Measurements from ENCODE around the gene OPN1SW. TPM values are rescaled to one million over a fixed set of nuclear protein-coding genes. Genes with fewer than 3 reads are reported as not detected.

The OPN1SW gene
- total RNA-seq, 3 donors from 2014 or later (not counting 1 experiment from before 2014, with no cell fraction given): not detected

DNA sequence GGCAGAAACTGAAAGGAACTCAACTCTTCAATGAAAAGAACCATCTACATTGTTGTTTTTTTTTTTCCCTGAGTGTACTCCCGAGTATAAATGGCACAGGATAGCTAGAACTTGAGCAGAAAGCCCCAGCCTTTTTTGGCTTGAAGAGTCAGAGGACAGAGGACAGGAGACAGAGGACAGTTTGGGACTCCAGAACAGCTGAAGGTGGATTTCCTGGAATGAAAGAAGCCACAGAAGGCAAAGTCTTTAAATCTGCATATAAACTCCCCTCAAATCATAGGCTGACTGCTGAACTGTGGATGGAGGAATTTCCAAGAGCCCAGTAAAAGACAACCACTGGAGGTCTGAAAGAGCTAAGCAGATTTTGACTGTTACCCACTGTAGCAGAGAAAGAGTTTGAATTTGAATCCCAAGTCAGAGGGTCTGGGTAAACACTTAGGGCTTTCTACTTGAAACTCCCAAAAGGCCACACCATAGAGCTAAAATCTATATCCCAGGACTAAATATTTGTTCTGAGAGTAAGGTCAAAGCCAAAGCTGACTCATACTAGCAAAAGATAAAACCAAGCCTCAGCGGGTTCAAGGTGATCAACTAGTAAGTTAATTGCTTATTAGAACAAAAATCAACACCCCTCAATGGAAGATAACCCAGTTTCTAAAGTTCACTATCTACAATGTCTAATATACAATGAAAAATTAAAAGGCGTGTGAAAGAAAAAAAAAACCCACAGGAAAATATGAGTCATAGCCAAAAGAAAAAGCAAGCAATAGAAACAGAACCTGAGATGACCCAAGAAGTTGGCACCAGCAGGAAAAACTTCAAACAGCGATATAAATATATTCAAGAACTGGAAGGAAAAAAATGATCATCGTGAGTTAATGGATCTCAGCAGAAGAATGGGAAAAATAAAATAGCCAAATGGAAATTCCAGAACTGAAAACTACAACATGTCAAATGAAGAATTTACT is 1.8 kb upstream of the OPN1SW start:
- no peaks in the 10 kb centered on the region for H3K4me1 Mint-ChIP-seq
- WGBS (ENCODE audit: insufficient coverage): 74% methylated on average over 5 of the region's 5 CpGs
- no peak overlapping the region for H3K27ac Mint-ChIP-seq

DNA sequence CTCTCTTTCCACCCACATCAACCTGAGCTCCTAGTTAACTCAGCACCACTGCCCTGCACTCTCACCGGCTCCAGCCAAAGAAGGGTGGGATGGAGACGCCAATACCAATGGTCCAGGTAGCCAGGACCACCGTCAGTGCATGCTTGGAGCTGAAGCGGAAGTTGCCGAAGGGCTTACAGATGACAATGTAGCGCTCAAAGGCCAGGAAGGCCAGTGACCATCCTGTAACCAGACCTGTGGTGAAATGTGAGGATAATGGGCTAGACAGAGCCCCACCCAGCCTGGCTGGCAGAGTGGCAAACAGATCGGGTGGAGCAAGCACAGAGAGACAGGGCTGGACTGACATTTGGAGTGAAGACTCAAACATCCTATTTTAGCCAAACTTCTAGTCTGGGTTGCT is 673 bp downstream of the OPN1SW start:
- H3K9me3 ChIP-seq (ENCODE audit: control insufficient read depth, insufficient read depth, low read length): no peaks in the 10 kb centered on the region
- H3K4me3 Mint-ChIP-seq: no peak overlapping the region
- peaks cover 23% of the 10 kb centered on the region for H3K36me3 ChIP-seq (ENCODE audit: control insufficient read depth, insufficient read depth, low read length)
- no peak overlapping the region for H3K27ac ChIP-seq (ENCODE audit: low read length)
- H3K27ac Mint-ChIP-seq: no peak overlapping the region
- no peaks in the 10 kb centered on the region for H3K4me1 ChIP-seq (ENCODE audit: control insufficient read depth, insufficient read depth, low read length)
- no peak overlapping the region for H3K4me3 ChIP-seq (ENCODE audit: low read length)
- H3K27me3 ChIP-seq (ENCODE audit: control insufficient read depth, insufficient read depth, low read length): no peaks in the 10 kb centered on the region
- peaks cover 0 to 13% of the 10 kb centered on the region in 2 donors for H3K27me3 Mint-ChIP-seq (ENCODE audit: low read depth in 2 of 2)
- 98% methylated on average over 7 of the region's 7 CpGs for WGBS (ENCODE audit: insufficient coverage)
- ATAC-seq: no peak
- no peaks in the 10 kb centered on the region for H3K4me1 Mint-ChIP-seq
- no peak for DNase-seq
- H3K36me3 Mint-ChIP-seq: peaks cover 22% of the 10 kb centered on the region
- H3K9me3 Mint-ChIP-seq: peaks cover 4 to 7% of the 10 kb centered on the region in 2 donors
- TF ChIP-seq, protein P1, sequence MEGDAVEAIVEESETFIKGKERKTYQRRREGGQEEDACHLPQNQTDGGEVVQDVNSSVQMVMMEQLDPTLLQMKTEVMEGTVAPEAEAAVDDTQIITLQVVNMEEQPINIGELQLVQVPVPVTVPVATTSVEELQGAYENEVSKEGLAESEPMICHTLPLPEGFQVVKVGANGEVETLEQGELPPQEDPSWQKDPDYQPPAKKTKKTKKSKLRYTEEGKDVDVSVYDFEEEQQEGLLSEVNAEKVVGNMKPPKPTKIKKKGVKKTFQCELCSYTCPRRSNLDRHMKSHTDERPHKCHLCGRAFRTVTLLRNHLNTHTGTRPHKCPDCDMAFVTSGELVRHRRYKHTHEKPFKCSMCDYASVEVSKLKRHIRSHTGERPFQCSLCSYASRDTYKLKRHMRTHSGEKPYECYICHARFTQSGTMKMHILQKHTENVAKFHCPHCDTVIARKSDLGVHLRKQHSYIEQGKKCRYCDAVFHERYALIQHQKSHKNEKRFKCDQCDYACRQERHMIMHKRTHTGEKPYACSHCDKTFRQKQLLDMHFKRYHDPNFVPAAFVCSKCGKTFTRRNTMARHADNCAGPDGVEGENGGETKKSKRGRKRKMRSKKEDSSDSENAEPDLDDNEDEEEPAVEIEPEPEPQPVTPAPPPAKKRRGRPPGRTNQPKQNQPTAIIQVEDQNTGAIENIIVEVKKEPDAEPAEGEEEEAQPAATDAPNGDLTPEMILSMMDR (IDR thresholded peaks at IDR 0.05): no peak
- intact Hi-C loops (cut with micrococcal nuclease): no loop called here

More for the DNA sequence above, 1.8 kb upstream of the OPN1SW start:
- no peak overlapping the region for H3K4me3 ChIP-seq (ENCODE audit: low read length)
- no peak overlapping the region for H3K4me3 Mint-ChIP-seq
- no peak for ATAC-seq
- DNase-seq: no peak
- TF ChIP-seq, protein P1 (IDR thresholded peaks at IDR 0.05): no peak
- H3K27me3 ChIP-seq (ENCODE audit: control insufficient read depth, insufficient read depth, low read length): no peaks in the 10 kb centered on the region
- peaks cover 4 to 7% of the 10 kb centered on the region in 2 donors for H3K9me3 Mint-ChIP-seq
- peaks cover 14% of the 10 kb centered on the region for H3K36me3 Mint-ChIP-seq
- H3K27me3 Mint-ChIP-seq (ENCODE audit: low read depth in 2 of 2): peaks cover 0 to 13% of the 10 kb centered on the region in 2 donors
- no peaks in the 10 kb centered on the region for H3K9me3 ChIP-seq (ENCODE audit: control insufficient read depth, insufficient read depth, low read length)
- no peak overlapping the region for H3K27ac ChIP-seq (ENCODE audit: low read length)
- peaks cover 3% of the 10 kb centered on the region for H3K36me3 ChIP-seq (ENCODE audit: control insufficient read depth, insufficient read depth, low read length)
- intact Hi-C loops (cut with micrococcal nuclease): no loop called here
- H3K4me1 ChIP-seq (ENCODE audit: control insufficient read depth, insufficient read depth, low read length): no peaks in the 10 kb centered on the region

DNA sequence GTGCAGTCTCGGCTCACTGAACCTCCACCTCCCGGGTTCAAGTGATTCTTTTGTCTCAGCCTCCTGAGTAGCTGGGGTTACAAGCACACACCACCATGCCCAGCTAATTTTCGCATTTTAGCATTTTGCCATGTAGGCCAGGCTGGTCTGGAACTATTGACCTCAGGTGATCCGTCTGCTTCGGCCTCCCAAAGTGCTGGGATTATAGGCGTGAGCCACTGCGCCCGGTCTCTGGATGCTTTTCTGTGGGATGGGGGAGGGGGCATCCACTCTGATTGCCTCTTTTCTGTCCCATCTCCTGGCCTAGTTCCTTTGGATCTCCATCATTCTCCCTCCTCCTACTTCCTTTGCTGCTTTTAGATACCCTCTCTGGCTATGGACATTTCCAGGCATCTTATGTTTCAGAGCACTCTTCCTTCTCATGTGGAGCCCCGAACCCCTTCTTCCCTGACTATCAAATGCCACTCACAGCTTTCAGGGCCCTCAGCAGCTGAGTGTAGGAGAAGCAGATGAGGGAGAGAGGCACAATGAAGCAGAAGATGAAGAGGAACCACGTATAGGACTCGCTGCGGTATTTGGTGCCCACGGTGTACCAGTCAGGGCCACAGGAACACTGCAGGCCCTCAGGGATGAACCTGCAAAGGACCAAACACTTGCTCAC is 1.4 kb downstream of the OPN1SW start:
- Histone ChIP-seq H3K27ac (ENCODE audit: low read length) (no peak overlapping the region), H3K36me3 (ENCODE audit: control insufficient read depth, insufficient read depth, low read length) (peaks cover 31% of the 10 kb centered on the region), H3K4me3 (ENCODE audit: low read length) (no peak overlapping the region), H3K4me1 (ENCODE audit: control insufficient read depth, insufficient read depth, low read length) (no peaks in the 10 kb centered on the region), H3K9me3 (ENCODE audit: control insufficient read depth, insufficient read depth, low read length) (no peaks in the 10 kb centered on the region), H3K27me3 (ENCODE audit: control insufficient read depth, insufficient read depth, low read length) (no peaks in the 10 kb centered on the region)
- DNase-seq: no peak
- H3K9me3 Mint-ChIP-seq: peaks cover 4 to 7% of the 10 kb centered on the region in 2 donors
- TF ChIP-seq, protein P1 (IDR thresholded peaks at IDR 0.05): no peak
- no peak overlapping the region for H3K4me3 Mint-ChIP-seq
- peaks cover 0 to 13% of the 10 kb centered on the region in 2 donors for H3K27me3 Mint-ChIP-seq (ENCODE audit: low read depth in 2 of 2)
- peaks cover 28% of the 10 kb centered on the region for H3K36me3 Mint-ChIP-seq
- intact Hi-C loops (cut with micrococcal nuclease): no loop called here
- no peak overlapping the region for H3K27ac Mint-ChIP-seq
- no peaks in the 10 kb centered on the region for H3K4me1 Mint-ChIP-seq
- 98% methylated on average over 11 of the region's 13 CpGs for WGBS (ENCODE audit: insufficient coverage)
- no peak for ATAC-seq

All from natural killer cell (primary cell).